K562 (cell line): Measurements from ENCODE around the gene PITPNB. TPM values are rescaled to one million over a fixed set of nuclear protein-coding genes. Genes with fewer than 3 reads are reported as not detected.

Experiments
- ATAC-seq: fragments of 200-7000 bp; cut with Tn5 transposase; 3 replicates; pipeline ENCODE4 v1.9.1; 2020; ENCODE audit warnings: moderate library complexity
- BruUV-seq: library from RNA; stranded (reverse); fragments of 400-500 nt; replicated peaks from 2 replicates; lab custom pipeline; 2021; lab: Mats Ljungman, UMichigan
- CTCF ChIA-PET: fragments of 300-600 bp; formaldehyde crosslinking; extraction: SDS; loops from one replicate; lab custom pipeline; 2021; ENCODE audit warnings: low intra/inter-chr PET ratio; lab: Yijun Ruan, JAX
- POLR2A ChIA-PET: fragments of 300-600, 350-650 bp; sonication (Branson Sonifier 250); formaldehyde crosslinking; extraction: SDS; loops from one replicate; lab custom pipeline; 2021; ENCODE audit warnings: antibody characterized with exemption, inconsistent platforms; lab: Yijun Ruan, JAX
- DNase-seq, 4 experiments: peaks; one replicate each; pipeline versions ENCODE4 v3.0.0 to v3.0.0-alpha.2; 2011 to 2018; ENCODE audit warnings: low spot score in 3 of 4, mixed read lengths in 3 of 4; ENCODE audit errors: extremely low read depth in 1 of 4
- FAIRE-seq: peaks from 2 replicates; lab custom pipeline; 2011; peaks lifted over from hg19 to GRCh38; lab: Jason Lieb, UNC
- H2AFZ ChIP-seq: 2 replicates; pipeline ENCODE4 v1.6.0; 2011; ENCODE audit warnings: low read depth, low read length, control low read depth, inconsistent platforms
- H3K27ac ChIP-seq: fragments of 200-600 bp; 3 replicates; pipeline ENCODE4 v1.8.0; 2011; ENCODE audit warnings: low read depth, mild to moderate bottlenecking, control low read depth, inconsistent platforms, low read length, moderate library complexity, mixed read lengths; ENCODE audit errors: extremely low read depth
- H3K27me3 ChIP-seq, 2 experiments: fragments of 300-600 bp in 1 of 2; 2 replicates in 1 of 2; 3 replicates in 1 of 2; pipeline versions ENCODE4 v1.6.0 to v1.8.0; 2011; ENCODE audit warnings: inconsistent platforms in 2 of 2, low read length in 2 of 2, mild to moderate bottlenecking in 1 of 2, mixed read lengths in 1 of 2, moderate library complexity in 1 of 2; ENCODE audit not compliant: control insufficient read depth in 2 of 2, insufficient read depth in 2 of 2
- H3K36me3 ChIP-seq: fragments of 300-600 bp; 3 replicates; pipeline ENCODE4 v1.8.0; 2011; ENCODE audit warnings: mild to moderate bottlenecking, low read length, inconsistent platforms; ENCODE audit not compliant: control insufficient read depth, insufficient read depth
- H3K4me1 ChIP-seq, 2 experiments: fragments of 200-600 bp in 1 of 2; replicated peaks in 1 of 2; 2 replicates in 1 of 2; 3 replicates in 1 of 2; pipeline versions ENCODE4 v1.5.1 to v1.8.0; 2011; ENCODE audit warnings: inconsistent platforms in 2 of 2, low read length in 2 of 2, mild to moderate bottlenecking in 1 of 2, mixed read lengths in 1 of 2, moderate library complexity in 1 of 2; ENCODE audit not compliant: control insufficient read depth in 2 of 2, insufficient read depth in 2 of 2
- H3K4me2 ChIP-seq: 2 replicates; pipeline ENCODE4 v1.6.1; 2011; ENCODE audit warnings: low read length, control low read depth, inconsistent platforms, mixed read lengths; ENCODE audit not compliant: insufficient read depth
- H3K4me3 ChIP-seq: fragments of 200-600 bp; sonication (generic), shearing (Covaris generic); 2 replicates; pipeline ENCODE4 v1.5.1; 2016; ENCODE audit warnings: control low read depth, inconsistent platforms
- H3K79me2 ChIP-seq: fragments of 200-600 bp; 3 replicates; pipeline ENCODE4 v1.8.0; 2011; ENCODE audit warnings: low read length, inconsistent platforms; ENCODE audit not compliant: control insufficient read depth, insufficient read depth
- H3K9ac ChIP-seq, 2 experiments: 2 replicates each; pipeline versions ENCODE4 v1.6.0 to v1.6.1; 2011; ENCODE audit warnings: low read depth in 2 of 2, low read length in 2 of 2, control low read depth in 1 of 2, inconsistent platforms in 1 of 2, mild to moderate bottlenecking in 1 of 2, mixed read lengths in 1 of 2; ENCODE audit not compliant: insufficient read depth in 1 of 2
- H3K9me1 ChIP-seq: one replicate; pipeline ENCODE4 v1.6.0; 2011; ENCODE audit warnings: inconsistent platforms, mild to moderate bottlenecking, low read length, moderate library complexity; ENCODE audit not compliant: control insufficient read depth, insufficient read depth
- H3K9me3 ChIP-seq: replicated peaks from 2 replicates; pipeline ENCODE4 v1.5.1; 2011; ENCODE audit warnings: low read depth, low read length, inconsistent platforms; ENCODE audit not compliant: control insufficient read depth, insufficient read depth
- H4K20me1 ChIP-seq: replicated peaks from 2 replicates; pipeline ENCODE4 v1.6.1; 2011; ENCODE audit warnings: low read length, inconsistent platforms, mixed read lengths; ENCODE audit not compliant: control insufficient read depth, insufficient read depth
- MTA3 ChIP-seq: fragments of 450-650 bp; formaldehyde crosslinking; IDR thresholded peaks from 2 replicates; pipeline ENCODE4 v1.6.1; 2017; ENCODE audit warnings: mild to moderate bottlenecking, borderline replicate concordance
- NR3C1 ChIP-seq: sonication (generic); formaldehyde crosslinking; IDR thresholded peaks from 2 replicates; pipeline ENCODE4 v1.8.1; 2022; ENCODE audit warnings: missing genetic modification reagents
- ZNF507 ChIP-seq: conservative IDR thresholded peaks from 2 replicates; pipeline ENCODE4 v1.6.1; 2017; ENCODE audit warnings: missing genetic modification characterization, missing compliant biosample characterization
- WGBS: fragments of 100-300 bp; shearing (Covaris generic); methylation state at CpG from one replicate; pipeline ENCODE4 v1.1.6; 2016; ENCODE audit warnings: low coverage, mixed read lengths; ENCODE audit not compliant: insufficient coverage; ENCODE audit errors: missing lambda C conversion rate; 5-methylcytosine and 5-hydroxymethylcytosine counted together
- in situ Hi-C: fragments of 300-500 bp; cut with MboI; formaldehyde crosslinking; loops from 4 replicates; pipeline ENCODE4 v1.15.0; 2018; ENCODE audit warnings: inconsistent platforms, mixed read lengths
- intact Hi-C: fragments of 100-400 bp; cut with micrococcal nuclease; formaldehyde crosslinking; loops from 2 replicates; pipeline ENCODE4 v1.14.2; 2022
- polyA plus RNA-seq, 8 experiments: library from polyadenylated mRNA; depleted of rRNA in 4 of 8; stranded (reverse) in 5 of 8; unstranded in 3 of 8; fragments of >200 nt; fragmentation: Nextera tagmentation in 2 of 8; fragmentation: Illumina TruSeq in 1 of 8; extraction: Ambion mirVana in 2 of 8; extraction: Trizol in 1 of 8; gene quantifications; 2 replicates each; pipeline versions ENCODE4 v1.2.1 to v1.2.3, GENCODE V29; 2011 to 2014; ENCODE audit warnings: inconsistent platforms in 1 of 8, missing spikeins in 1 of 8
- total RNA-seq, 7 experiments: library from RNA; depleted of rRNA in 6 of 7; stranded (reverse); fragments of >200 nt in 6 of 7; fragmentation: Illumina TruSeq in 2 of 7; extraction: Trizol in 2 of 7; gene quantifications; 2 replicates each; pipeline versions ENCODE4 v1.2.1 to v1.2.3, GENCODE V29; 2011 to 2021; ENCODE audit warnings: low replicate concordance in 1 of 7
- TF ChIP-seq, protein P1 (sequence below): fragments of 450-650 bp; IDR thresholded peaks from one replicate; pipeline ENCODE4 v1.6.1; 2018; ENCODE audit warnings: mild to moderate bottlenecking, moderate library complexity; ENCODE audit not compliant: partially characterized antibody

Gene PITPNB
- total and polyA plus RNA-seq, 9 of the 15 experiments (the other 6 are each of a cell fraction or from before 2014, with no cell fraction given), result 13.1 to 52.4 (median 34.7) TPM

GRCh38 chr22:27930331-27931060 is 11.4 kb upstream of the PITPNB start (continued):
- TF ChIP-seq, protein P1, sequence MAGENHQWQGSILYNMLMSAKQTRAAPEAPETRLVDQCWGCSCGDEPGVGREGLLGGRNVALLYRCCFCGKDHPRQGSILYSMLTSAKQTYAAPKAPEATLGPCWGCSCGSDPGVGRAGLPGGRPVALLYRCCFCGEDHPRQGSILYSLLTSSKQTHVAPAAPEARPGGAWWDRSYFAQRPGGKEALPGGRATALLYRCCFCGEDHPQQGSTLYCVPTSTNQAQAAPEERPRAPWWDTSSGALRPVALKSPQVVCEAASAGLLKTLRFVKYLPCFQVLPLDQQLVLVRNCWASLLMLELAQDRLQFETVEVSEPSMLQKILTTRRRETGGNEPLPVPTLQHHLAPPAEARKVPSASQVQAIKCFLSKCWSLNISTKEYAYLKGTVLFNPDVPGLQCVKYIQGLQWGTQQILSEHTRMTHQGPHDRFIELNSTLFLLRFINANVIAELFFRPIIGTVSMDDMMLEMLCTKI, result no peak
- TF ChIP-seq MTA3, result no peak

GRCh38 chr22:27927608-27928007 is 8.6 kb upstream of the PITPNB start:
- BruUV-seq, result no TSS peak
- no peaks in the 10 kb centered on the region; a peak in 1 of 5 replicates for H3K4me1 ChIP-seq
- no peaks in the 10 kb centered on the region for H3K27me3 ChIP-seq
- no peak overlapping the region for H3K4me3 ChIP-seq
- no peaks in the 10 kb centered on the region; the same call in 1 of the 3 replicates for H3K79me2 ChIP-seq
- no peak overlapping the region for H3K4me2 ChIP-seq
- no peak for FAIRE-seq
- H2AFZ ChIP-seq, result no peak overlapping the region
- H4K20me1 ChIP-seq, result no peaks in the 10 kb centered on the region
- ATAC-seq, result no peak
- ChIA-PET POLR2A (no interaction called here), CTCF (no interaction called here)
- in situ Hi-C loops, result no loop called here
- no peak overlapping the region for H3K27ac ChIP-seq
- no peak for DNase-seq
- H3K9ac ChIP-seq, result no peak overlapping the region
- H3K9me1 ChIP-seq, result no peaks in the 10 kb centered on the region
- H3K36me3 ChIP-seq, result peaks cover 7% of the 10 kb centered on the region; the same call in 2 of the 3 replicates
- WGBS, result 0% methylated on average over 1 of the region's 1 CpG
- TF ChIP-seq ZNF507 (tag) (peak; percentile 91), NR3C1 (no peak)
- TF ChIP-seq, all 486 proteins: peak for 1
- no peaks in the 10 kb centered on the region for H3K9me3 ChIP-seq
- intact Hi-C loops, result no loop called here
